D721Med (cell line): ENCODE results near the gene NISCH.

Experiments used
- DNase-seq: peaks from one replicate; pipeline ENCODE4 v3.0.0; 2011; ENCODE audit warnings: low spot score; ENCODE audit not compliant: insufficient read length
- FAIRE-seq: peaks from 2 replicates; lab custom pipeline; 2011; peaks lifted over from hg19 to GRCh38; lab: Jason Lieb, UNC
- CTCF ChIP-seq: IDR thresholded peaks from 2 replicates; pipeline ENCODE4 v1.5.1; 2012; ENCODE audit warnings: mild to moderate bottlenecking, control low read depth; ENCODE audit not compliant: insufficient read depth; ENCODE audit errors: missing control alignments

NISCH gene

GRCh38 chr3:52531860-52532516 is 76.6 kb downstream of the NISCH start:
- no peak for TF ChIP-seq CTCF
- no peak for DNase-seq
- no peak for FAIRE-seq

- DNase-seq (peak; percentile 15), FAIRE-seq (no peak)
- no peak for TF ChIP-seq CTCF
These were observed 77.1 kb downstream of the NISCH start for GRCh38 chr3:52532517-52532837.

- FAIRE-seq: no peak
- DNase-seq: peak; percentile 41
- TF ChIP-seq CTCF: no peak
These were observed 77.6 kb downstream of the NISCH start for GRCh38 chr3:52532838-52533622.

- TF ChIP-seq CTCF: peak; percentile 21
- FAIRE-seq: no peak
- peak; percentile 94 for DNase-seq
These were observed 78.3 kb downstream of the NISCH start, which contains the start of gene NT5DC2 for GRCh38 chr3:52533623-52534280. Gene NT5DC2, minus strand, starts transcription at chr3:52533857. Its CDS starts 120 bp downstream, at chr3:52533737.

- TF ChIP-seq CTCF: no peak
- DNase-seq: peak; percentile 23
- no peak for FAIRE-seq
These were observed 79.1 kb downstream of the NISCH start for GRCh38 chr3:52534281-52535183.

GRCh38 chr3:52535411-52536111 is 80.2 kb downstream of the NISCH start:
- DNase-seq (no peak), FAIRE-seq (no peak)
- no peak for TF ChIP-seq CTCF
